Measurements from ENCODE around the gene SPEM1.
"Not testable (repeated sequence)": the region's sequence is repeated elsewhere in the genome, so short reads cannot be mapped to it uniquely, and the experiment has no call there.

Gene SPEM1

DNA sequence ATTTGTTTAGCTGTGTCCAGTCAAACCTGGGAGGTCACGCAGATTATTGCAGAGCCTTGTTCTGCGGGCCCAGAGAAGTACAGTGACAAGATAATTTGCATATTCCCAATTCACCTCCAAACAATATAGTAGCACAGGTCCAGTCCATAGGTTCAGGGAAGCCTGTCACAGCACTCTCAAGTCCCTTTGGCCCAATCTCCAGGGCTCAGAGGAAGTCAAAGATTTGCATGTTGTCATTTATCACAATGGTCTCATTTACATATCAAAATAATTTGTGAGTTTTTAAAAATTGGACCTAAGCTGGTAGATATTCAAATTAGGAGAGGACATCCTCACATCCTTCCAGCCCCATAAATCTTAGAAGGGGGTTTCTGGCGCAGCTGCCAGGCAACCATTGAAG lies 47.4 kb downstream of the SPEM1 start:
- DNase-seq (ENCODE audit: extremely low read depth in 1 of 2, low read depth in 1 of 2): no peak

DNA sequence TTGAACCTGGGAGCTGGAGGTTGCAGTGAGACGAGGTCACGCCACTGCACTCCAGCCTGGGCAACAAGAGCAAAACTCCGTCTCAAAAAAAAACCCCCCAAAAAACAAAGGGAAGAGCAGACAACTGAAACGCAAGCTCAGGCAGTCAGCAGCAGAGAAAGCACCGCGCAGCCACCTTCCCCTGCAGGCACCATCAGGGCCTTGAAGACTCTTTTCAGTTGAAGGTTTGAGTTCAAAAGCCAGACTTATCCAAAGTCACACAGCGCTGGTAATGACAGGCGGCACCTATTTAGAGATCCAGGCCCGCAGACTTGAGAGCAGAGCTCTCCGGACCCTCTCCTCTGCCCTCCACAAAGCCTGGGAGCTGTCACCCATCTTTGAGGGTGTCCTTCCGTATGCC lies 48.2 kb downstream of the SPEM1 start:
- DNase-seq (ENCODE audit: extremely low read depth in 1 of 2, low read depth in 1 of 2): no peak

DNA sequence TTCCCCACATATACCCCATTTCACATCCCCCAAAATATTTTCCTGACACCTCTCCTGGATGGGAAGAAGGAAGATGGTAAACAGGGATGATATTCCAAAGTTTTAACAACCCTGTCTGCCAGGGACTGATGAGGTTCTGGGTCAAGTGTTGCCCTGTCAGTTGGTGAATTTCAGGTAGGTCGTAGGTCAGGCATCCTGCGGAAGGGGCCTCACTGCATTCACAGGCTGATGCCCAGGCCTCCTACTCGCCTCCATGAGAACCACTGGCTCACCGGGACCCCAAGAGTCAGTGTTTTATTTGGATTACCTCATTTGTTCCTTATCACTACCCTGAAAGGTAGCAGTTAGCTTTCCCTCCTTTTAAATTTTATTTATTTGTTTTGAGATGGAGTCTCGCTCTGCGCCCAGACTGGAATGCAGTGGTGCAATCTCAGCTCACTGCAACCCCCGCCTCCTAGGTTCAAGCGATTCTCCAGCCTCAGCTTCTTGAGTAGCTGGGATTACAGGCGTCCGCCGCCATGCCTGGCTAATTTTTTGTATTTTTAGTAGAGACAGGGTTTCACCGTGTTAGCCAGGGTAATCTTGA lies 48.8 kb downstream of the SPEM1 start:
- no peak for DNase-seq (ENCODE audit: extremely low read depth in 1 of 2, low read depth in 1 of 2)

DNA sequence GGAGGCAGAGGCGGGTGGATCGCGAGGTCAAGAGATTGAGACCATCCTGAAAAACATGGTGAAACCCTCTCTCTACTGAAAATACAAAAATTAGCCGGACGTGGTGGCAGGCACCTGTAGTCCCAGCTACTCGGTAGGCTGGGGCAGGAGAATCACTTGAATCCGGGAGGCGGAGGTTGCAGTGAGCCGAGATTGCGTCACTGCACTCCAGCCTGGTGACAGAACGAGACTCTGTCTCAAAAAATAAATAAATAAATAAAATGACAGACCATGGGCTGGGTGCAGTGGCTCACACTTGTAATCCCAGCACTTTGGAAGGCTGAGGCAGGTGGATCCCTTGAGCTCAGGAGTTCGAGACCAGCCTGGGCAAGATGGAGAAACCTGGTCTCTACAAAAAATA lies 49.7 kb downstream of the SPEM1 start:
- not testable (repeated sequence) for DNase-seq (ENCODE audit: extremely low read depth in 1 of 2, low read depth in 1 of 2)

DNA sequence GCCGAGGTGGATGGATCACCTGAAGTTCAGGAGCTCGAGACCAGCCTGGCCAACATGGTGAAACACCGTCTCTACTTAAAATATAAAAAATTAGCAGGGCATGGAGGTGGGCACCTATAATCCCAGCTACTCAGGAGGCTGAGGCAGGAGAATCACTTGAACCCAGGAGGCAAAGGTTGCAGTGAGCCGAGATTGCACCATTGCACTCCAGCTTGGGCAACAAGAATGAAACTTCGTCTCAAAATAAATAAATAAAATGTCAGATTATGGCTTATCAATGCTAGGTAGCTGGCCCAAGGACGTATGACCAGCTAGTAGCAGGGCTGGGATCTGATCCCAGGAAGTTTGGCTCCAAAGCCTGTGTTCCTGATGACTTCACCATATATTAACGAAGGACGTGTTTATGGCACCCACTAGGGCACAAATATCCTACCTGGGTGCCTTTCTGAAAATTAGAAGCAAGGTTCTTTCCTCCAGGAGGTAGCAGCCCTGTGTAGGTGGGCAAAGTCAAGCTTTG lies 50.4 kb downstream of the SPEM1 start:
- DNase-seq (ENCODE audit: extremely low read depth in 1 of 2, low read depth in 1 of 2): not testable (repeated sequence)

Data from activated CD8-positive, alpha-beta memory T cell treated with anti-CD3 and anti-CD28 coated beads for 1 hour (primary cell).